ENCODE measurements around the gene FKBP2. TPM values are rescaled to one million over a fixed set of nuclear protein-coding genes. Genes with fewer than 3 reads are reported as not detected.
"Not testable (repeated sequence)": the region's sequence is repeated elsewhere in the genome, so short reads cannot be mapped to it uniquely, and the experiment has no call there.

Gene FKBP2
- total RNA-seq, 1 experiment from 2014 or later, result 63.8 TPM

DNA sequence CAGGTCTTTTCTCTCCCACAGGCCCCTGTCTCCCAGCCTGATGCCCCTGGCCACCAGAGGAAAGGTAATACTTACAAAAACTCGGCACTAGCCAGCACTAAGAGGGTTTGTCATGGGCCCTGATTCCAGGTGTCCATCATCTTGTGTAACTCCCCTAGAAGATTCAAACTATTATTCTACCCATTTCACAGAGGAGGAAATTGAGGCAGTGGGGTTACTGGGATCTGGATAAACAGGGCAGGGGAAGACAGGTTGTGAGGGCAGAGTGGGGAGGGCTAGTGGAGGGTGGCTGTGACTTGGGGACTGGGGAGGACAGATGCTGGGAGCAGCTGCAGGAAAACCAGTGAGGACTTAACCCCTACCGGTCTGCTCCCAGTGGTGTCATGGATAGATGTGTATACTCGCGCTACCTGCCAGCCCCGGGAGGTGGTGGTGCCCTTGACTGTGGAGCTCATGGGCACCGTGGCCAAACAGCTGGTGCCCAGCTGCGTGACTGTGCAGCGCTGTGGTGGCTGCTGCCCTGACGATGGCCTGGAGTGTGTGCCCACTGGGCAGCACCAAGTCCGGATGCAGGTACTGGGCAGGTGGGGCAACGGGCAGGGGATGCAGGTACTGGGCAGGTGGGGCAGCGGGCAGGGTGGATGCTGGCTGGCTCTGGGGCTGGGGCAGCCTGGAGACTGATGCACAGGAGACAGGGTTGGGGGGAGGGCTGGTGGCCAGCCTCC, 5.3 kb upstream of the FKBP2 start:
- no peak for DNase-seq
- H3K36me3 ChIP-seq (replicated peaks; ENCODE audit: control insufficient read depth, insufficient read depth, low read length), result peaks cover 8% of the 10 kb centered on the region
- H3K27me3 ChIP-seq (ENCODE audit: control insufficient read depth, insufficient read depth, low read length), result peaks cover 10% of the 10 kb centered on the region; the same call in 1 of the 2 replicates
- H3K4me3 ChIP-seq (ENCODE audit: insufficient read depth, low read depth, low read length), result peak overlapping the region; percentile 55

DNA sequence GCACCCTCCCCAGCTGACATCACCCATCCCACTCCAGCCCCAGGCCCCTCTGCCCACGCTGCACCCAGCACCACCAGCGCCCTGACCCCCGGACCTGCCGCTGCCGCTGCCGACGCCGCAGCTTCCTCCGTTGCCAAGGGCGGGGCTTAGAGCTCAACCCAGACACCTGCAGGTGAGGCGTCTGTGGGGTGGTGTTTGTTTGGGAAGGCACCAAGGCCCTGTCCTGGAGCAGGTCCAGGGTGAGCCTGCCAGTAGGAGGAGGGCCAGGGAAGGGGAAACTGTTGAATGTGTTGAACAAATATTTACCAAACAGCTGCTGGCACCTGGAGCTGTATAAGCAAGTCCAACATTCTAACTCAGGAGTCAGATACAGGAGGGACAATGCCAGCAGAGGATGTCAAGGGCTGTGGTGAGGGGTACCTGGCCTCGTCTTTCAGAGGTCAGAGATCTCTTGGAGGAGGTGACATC, 3.4 kb upstream of the FKBP2 start:
- DNase-seq, result no peak
- H3K4me3 ChIP-seq (ENCODE audit: insufficient read depth, low read depth, low read length), result no peak overlapping the region
- peaks cover 10% of the 10 kb centered on the region; the same call in 1 of the 2 replicates for H3K27me3 ChIP-seq (ENCODE audit: control insufficient read depth, insufficient read depth, low read length)
- H3K36me3 ChIP-seq (replicated peaks; ENCODE audit: control insufficient read depth, insufficient read depth, low read length), result peaks cover 8% of the 10 kb centered on the region

DNA sequence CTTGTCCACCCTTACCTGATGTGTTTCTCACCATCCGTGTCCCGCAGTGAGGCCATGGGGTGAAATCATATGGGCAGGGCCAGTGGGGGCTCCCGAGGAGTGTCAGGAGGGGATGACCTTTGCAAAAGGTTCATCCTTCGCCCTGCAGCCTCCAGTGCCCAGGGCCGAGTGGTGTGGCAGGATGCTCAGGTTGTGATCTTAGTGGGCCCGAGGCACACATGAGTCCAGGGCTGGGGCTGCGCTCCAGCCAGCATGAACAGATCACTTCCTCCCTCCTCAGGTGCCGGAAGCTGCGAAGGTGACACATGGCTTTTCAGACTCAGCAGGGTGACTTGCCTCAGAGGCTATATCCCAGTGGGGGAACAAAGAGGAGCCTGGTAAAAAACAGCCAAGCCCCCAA, 2.8 kb upstream of the FKBP2 start:
- Histone ChIP-seq H3K4me3 (ENCODE audit: insufficient read depth, low read depth, low read length) (no peak overlapping the region), H3K27me3 (ENCODE audit: control insufficient read depth, insufficient read depth, low read length) (peaks cover 7% of the 10 kb centered on the region; the same call in 1 of the 2 replicates), H3K36me3 (replicated peaks; ENCODE audit: control insufficient read depth, insufficient read depth, low read length) (peaks cover 8% of the 10 kb centered on the region)
- no peak for DNase-seq

DNA sequence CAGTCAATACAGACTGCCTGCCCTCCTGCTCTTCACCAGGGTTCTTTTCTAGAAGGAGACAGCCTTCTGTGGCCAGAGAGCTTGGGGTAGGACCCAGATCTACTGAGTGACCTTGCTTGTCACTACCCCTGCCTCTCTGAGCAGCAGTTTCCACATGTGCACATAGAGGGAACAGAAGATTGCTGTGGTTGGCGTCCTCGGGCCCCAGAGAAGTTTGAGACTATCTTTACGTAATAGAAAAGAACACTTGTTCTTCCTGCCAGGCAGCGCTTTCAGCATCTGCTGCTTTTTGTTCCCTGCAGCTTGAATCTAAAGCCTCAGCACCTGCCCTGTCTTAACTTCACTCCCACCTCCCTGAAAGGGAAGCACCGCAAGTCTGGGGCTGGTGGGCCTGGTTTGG, 1.9 kb upstream of the FKBP2 start:
- DNase-seq, result no peak
- H3K36me3 ChIP-seq (replicated peaks; ENCODE audit: control insufficient read depth, insufficient read depth, low read length), result peaks cover 16% of the 10 kb centered on the region
- peaks cover 1% of the 10 kb centered on the region; the same call in 1 of the 2 replicates for H3K27me3 ChIP-seq (ENCODE audit: control insufficient read depth, insufficient read depth, low read length)
- H3K4me3 ChIP-seq (ENCODE audit: insufficient read depth, low read depth, low read length), result no peak overlapping the region

- no peak for DNase-seq
- H3K27me3 ChIP-seq (ENCODE audit: control insufficient read depth, insufficient read depth, low read length), result no peaks in the 10 kb centered on the region; the same call in 1 of the 2 replicates
- H3K4me3 ChIP-seq (ENCODE audit: insufficient read depth, low read depth, low read length), result peak overlapping the region; percentile 94
- peaks cover 18% of the 10 kb centered on the region for H3K36me3 ChIP-seq (replicated peaks; ENCODE audit: control insufficient read depth, insufficient read depth, low read length)
Measured at GRCh38 chr11:64239662-64240434, 1.0 kb upstream of the FKBP2 start.

- peak; percentile 100 for DNase-seq
- Histone ChIP-seq H3K27me3 (ENCODE audit: control insufficient read depth, insufficient read depth, low read length) (no peaks in the 10 kb centered on the region), H3K36me3 (replicated peaks; ENCODE audit: control insufficient read depth, insufficient read depth, low read length) (peaks cover 18% of the 10 kb centered on the region), H3K4me3 (ENCODE audit: insufficient read depth, low read depth, low read length) (peak overlapping the region; percentile 94)
Measured at GRCh38 chr11:64241241-64241490, 271 bp downstream of the FKBP2 start.

- H3K4me3 ChIP-seq (ENCODE audit: insufficient read depth, low read depth, low read length), result peak overlapping the region; percentile 94
- peak; percentile 92 for DNase-seq
Measured at GRCh38 chr11:64241491-64242374, 838 bp downstream of the FKBP2 start.

GRCh38 chr11:64243236-64243854, 2.5 kb downstream of the FKBP2 start:
- DNase-seq, result no peak
- Histone ChIP-seq H3K36me3 (replicated peaks; ENCODE audit: control insufficient read depth, insufficient read depth, low read length) (peaks cover 14% of the 10 kb centered on the region), H3K27me3 (ENCODE audit: control insufficient read depth, insufficient read depth, low read length) (no peaks in the 10 kb centered on the region), H3K4me3 (ENCODE audit: insufficient read depth, low read depth, low read length) (no peak overlapping the region)

More at GRCh38 chr11:64241491-64242374, 838 bp downstream of the FKBP2 start:
- H3K36me3 ChIP-seq (replicated peaks; ENCODE audit: control insufficient read depth, insufficient read depth, low read length), result peaks cover 18% of the 10 kb centered on the region
- H3K27me3 ChIP-seq (ENCODE audit: control insufficient read depth, insufficient read depth, low read length), result no peaks in the 10 kb centered on the region

DNA sequence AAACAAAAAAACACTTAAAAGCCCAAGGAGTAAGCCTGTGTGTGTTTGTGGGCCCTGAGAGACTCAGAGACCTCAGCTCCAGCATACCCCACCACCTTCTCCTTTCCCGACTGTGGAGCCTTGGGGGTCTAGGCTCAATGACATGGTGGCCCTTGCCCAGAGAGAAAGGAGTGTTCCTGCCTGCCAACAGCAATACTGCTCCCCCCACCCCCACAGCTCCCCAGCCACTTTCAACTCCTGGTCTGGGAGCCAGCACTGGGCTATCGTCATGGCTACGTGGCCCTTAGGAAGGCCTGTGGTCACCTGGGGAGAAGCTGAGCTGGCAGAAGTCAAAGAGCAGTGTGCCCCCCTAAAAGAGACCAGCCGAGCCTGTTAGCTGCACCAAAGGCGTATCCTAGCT, 3.2 kb downstream of the FKBP2 start:
- peaks cover 10% of the 10 kb centered on the region for H3K36me3 ChIP-seq (replicated peaks; ENCODE audit: control insufficient read depth, insufficient read depth, low read length)
- no peak for DNase-seq
- no peak overlapping the region for H3K4me3 ChIP-seq (ENCODE audit: insufficient read depth, low read depth, low read length)
- H3K27me3 ChIP-seq (ENCODE audit: control insufficient read depth, insufficient read depth, low read length), result no peaks in the 10 kb centered on the region

GRCh38 chr11:64244966-64245365, 4.1 kb downstream of the FKBP2 start:
- H3K4me3 ChIP-seq (ENCODE audit: insufficient read depth, low read depth, low read length), result peak overlapping the region; percentile 95; the same call in 1 of the 2 replicates
- DNase-seq, result no peak
- H3K27me3 ChIP-seq (ENCODE audit: control insufficient read depth, insufficient read depth, low read length), result no peaks in the 10 kb centered on the region
- H3K36me3 ChIP-seq (replicated peaks; ENCODE audit: control insufficient read depth, insufficient read depth, low read length), result peaks cover 10% of the 10 kb centered on the region

DNA sequence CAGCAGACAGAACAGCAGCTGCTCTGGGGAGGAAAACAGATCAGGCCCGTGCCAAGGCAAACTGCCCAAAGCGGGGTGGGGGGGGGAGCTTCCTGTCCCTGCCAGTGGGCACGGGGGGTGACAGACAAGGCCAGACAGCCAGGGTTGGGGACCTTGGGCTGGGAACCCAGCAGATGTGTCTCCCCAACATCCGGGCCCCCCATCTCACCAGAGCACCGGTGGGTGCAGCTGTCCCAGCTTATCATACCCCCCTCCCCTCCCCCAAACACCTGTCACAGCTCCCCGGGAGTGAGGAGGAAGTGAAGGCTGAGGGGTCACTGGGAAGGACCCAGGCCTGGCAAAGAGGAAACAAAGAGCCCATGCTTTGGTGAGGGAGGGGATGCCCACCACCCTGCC, 4.5 kb downstream of the FKBP2 start:
- H3K27me3 ChIP-seq (ENCODE audit: control insufficient read depth, insufficient read depth, low read length), result no peaks in the 10 kb centered on the region
- peak overlapping the region; percentile 95 for H3K4me3 ChIP-seq (ENCODE audit: insufficient read depth, low read depth, low read length)
- no peak for DNase-seq
- H3K36me3 ChIP-seq (replicated peaks; ENCODE audit: control insufficient read depth, insufficient read depth, low read length), result peaks cover 10% of the 10 kb centered on the region

- peak; percentile 77 for DNase-seq
- Histone ChIP-seq H3K4me3 (ENCODE audit: insufficient read depth, low read depth, low read length) (peak overlapping the region; percentile 95), H3K27me3 (ENCODE audit: control insufficient read depth, insufficient read depth, low read length) (no peaks in the 10 kb centered on the region), H3K36me3 (replicated peaks; ENCODE audit: control insufficient read depth, insufficient read depth, low read length) (peaks cover 10% of the 10 kb centered on the region)
Measured at GRCh38 chr11:64245797-64246620, 5.1 kb downstream of the FKBP2 start.

DNA sequence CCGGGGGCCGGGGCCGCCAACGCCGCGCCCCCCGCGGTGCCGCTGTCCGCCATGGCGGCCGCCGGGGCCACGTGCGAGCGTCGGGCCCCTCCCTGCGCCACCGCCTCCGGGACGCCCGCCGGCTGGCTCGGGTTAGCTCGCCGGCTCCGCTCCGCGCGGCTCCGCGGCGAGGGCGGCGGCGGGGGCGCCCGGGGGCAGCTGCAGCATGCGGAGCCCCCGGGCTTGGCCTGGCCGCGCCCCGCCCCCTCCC, 5.7 kb downstream of the FKBP2 start:
- Histone ChIP-seq H3K36me3 (replicated peaks; ENCODE audit: control insufficient read depth, insufficient read depth, low read length) (peaks cover 10% of the 10 kb centered on the region), H3K4me3 (ENCODE audit: insufficient read depth, low read depth, low read length) (peak overlapping the region; percentile 95)
- DNase-seq; H3K27me3 ChIP-seq (ENCODE audit: control insufficient read depth, insufficient read depth, low read length): not testable (repeated sequence)

Measured in H7 (cell line).